OCI-LY7 (cell line): ENCODE measurements around the gene POLR2E. TPM values are rescaled to one million over a fixed set of nuclear protein-coding genes. Genes with fewer than 3 reads are reported as not detected.

Source experiments
- BruUV-seq: library from RNA; stranded (reverse); fragments of 400-500 nt; replicated peaks from 2 replicates; lab custom pipeline; 2021; lab: Mats Ljungman, UMichigan
- CTCF ChIA-PET: fragments of 300-600 bp; sonication (Branson Sonifier 250); formaldehyde crosslinking; loops from one replicate; lab custom pipeline; 2022; ENCODE audit warnings: antibody characterized with exemption; ENCODE audit not compliant: unreplicated experiment; lab: Charles Lee
- POLR2A ChIA-PET: fragments of 300-600 bp; sonication (Branson Sonifier 250); formaldehyde crosslinking; loops from one replicate; lab custom pipeline; 2022; ENCODE audit warnings: antibody characterized with exemption; lab: Charles Lee
- DNase-seq: peaks from one replicate; pipeline ENCODE4 v3.0.0-alpha.2; 2015; ENCODE audit warnings: low spot score
- H2AFZ ChIP-seq: fragments of 200-600 bp; sonication (generic), shearing (Covaris generic); 2 replicates; pipeline ENCODE4 v1.6.1; 2014; ENCODE audit warnings: mild to moderate bottlenecking, antibody characterized with exemption, low read length, moderate library complexity
- H3K27ac ChIP-seq: fragments of 200-600 bp; sonication (generic); 2 replicates; pipeline ENCODE4 v1.5.1; 2014; ENCODE audit warnings: mixed run types, low read depth, mild to moderate bottlenecking, moderate library complexity, low read length, inconsistent platforms; ENCODE audit not compliant: poor library complexity, severe bottlenecking
- H3K36me3 ChIP-seq: fragments of 200-600 bp; sonication (generic); 2 replicates; pipeline ENCODE4 v1.6.1; 2014; ENCODE audit warnings: mild to moderate bottlenecking, antibody characterized with exemption, low read length, moderate library complexity, mixed read lengths; ENCODE audit not compliant: insufficient read depth
- H3K4me1 ChIP-seq: fragments of 200-600 bp; sonication (generic); 2 replicates; pipeline ENCODE4 v1.5.1; 2014; ENCODE audit warnings: mild to moderate bottlenecking, low read length; ENCODE audit not compliant: insufficient read depth, poor library complexity, severe bottlenecking
- H3K4me2 ChIP-seq: fragments of 200-600 bp; sonication (generic); 2 replicates; pipeline ENCODE4 v1.6.1; 2014; ENCODE audit warnings: mild to moderate bottlenecking, low read length
- H3K4me3 ChIP-seq: fragments of 200-600 bp; sonication (generic); 2 replicates; pipeline ENCODE4 v1.5.1; 2014; ENCODE audit warnings: mild to moderate bottlenecking, low read depth, low read length; ENCODE audit not compliant: poor library complexity, severe bottlenecking
- H3K79me2 ChIP-seq: fragments of 200-600 bp; sonication (generic); 2 replicates; pipeline ENCODE4 v1.6.1; 2016; ENCODE audit warnings: low read depth, mild to moderate bottlenecking, low read length, moderate library complexity, mixed read lengths; ENCODE audit not compliant: insufficient read depth
- H3K9me2 ChIP-seq: fragments of 200-600 bp; sonication (generic); 2 replicates; pipeline ENCODE4 v1.6.1; 2016; ENCODE audit warnings: mild to moderate bottlenecking, low read length, mixed read lengths; ENCODE audit not compliant: insufficient read depth
- H3K9me3 ChIP-seq: fragments of 200-600 bp; sonication (generic); 2 replicates; pipeline ENCODE4 v1.6.1; 2014; ENCODE audit warnings: mild to moderate bottlenecking, mixed run types, low read length, mixed read lengths
- H4K20me1 ChIP-seq: fragments of 200-600 bp; sonication (generic); 2 replicates; pipeline ENCODE4 v1.6.1; 2014; ENCODE audit warnings: mild to moderate bottlenecking, antibody characterized with exemption, low read length, moderate library complexity, mixed read lengths; ENCODE audit not compliant: insufficient read depth
- CTCF ChIP-seq: fragments of 200-600 bp; sonication (generic); conservative IDR thresholded peaks from 2 replicates; pipeline ENCODE4 v1.5.1; 2014; ENCODE audit warnings: mild to moderate bottlenecking, antibody characterized with exemption, low read length, moderate library complexity, mixed read lengths
- EZH2phosphoT487 ChIP-seq: fragments of 200-600 bp; sonication (generic); IDR thresholded peaks from 2 replicates; pipeline ENCODE4 v1.6.1; 2018; ENCODE audit warnings: low read depth, borderline replicate concordance, mild to moderate bottlenecking, mixed run types, antibody characterized with exemption, low read length, moderate library complexity, mixed read lengths
- intact Hi-C: fragments of 100-400 bp; cut with micrococcal nuclease; formaldehyde crosslinking; loops from one replicate; pipeline ENCODE4 v1.10.0; 2022; ENCODE audit not compliant: unreplicated experiment
- total RNA-seq, 2 experiments: library from RNA; depleted of rRNA in 1 of 2; stranded (reverse); fragments of >200 nt in 1 of 2; shearing (Covaris generic) in 1 of 2; gene quantifications; 2 replicates each; pipeline ENCODE4 v1.2.3, GENCODE V29; 2014 to 2022

Gene POLR2E
- total RNA-seq, 2 experiments from 2014 or later: 153 to 193 TPM

DNA sequence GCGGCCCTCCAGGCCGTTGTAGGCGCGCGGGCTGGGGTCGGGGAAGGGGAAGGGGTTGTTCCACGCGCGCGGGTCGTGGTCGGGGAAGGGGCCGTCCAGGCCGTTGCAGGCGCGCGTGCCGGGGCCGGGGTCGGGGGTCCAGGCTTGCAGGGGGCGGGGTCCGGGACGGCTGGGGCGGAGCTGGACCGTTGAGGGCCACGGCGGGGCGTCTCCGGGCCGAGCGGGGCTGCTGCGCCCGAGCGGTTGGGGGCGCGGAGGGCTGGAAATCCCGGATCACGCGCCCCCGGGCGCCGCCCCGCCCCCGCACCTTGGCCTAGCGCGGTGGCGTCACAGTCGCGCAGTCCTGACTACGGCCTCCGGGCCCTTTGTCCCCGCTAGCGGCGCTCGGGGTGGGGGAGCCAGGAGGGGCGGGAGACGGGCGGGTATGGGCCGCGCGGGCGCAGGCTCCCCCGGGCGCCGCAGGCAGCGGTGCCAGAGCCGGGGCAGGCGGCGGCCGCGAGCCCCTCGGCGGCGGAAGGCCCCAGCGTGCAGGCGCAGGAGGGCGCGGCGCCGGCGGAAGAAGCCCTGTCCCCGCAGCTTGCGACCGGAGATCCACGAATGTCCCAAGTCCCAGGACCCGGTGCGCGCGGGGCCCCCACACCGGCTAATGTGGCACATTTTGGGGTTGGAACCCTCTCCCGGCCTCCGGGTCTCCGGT is 9.3 kb upstream of the POLR2E start:
- no peaks in the 10 kb centered on the region for H3K79me2 ChIP-seq
- H3K36me3 ChIP-seq: peaks cover 28% of the 10 kb centered on the region
- H3K9me2 ChIP-seq: no peaks in the 10 kb centered on the region
- H3K9me3 ChIP-seq: no peaks in the 10 kb centered on the region
- H4K20me1 ChIP-seq: peaks cover 6% of the 10 kb centered on the region; the same call in 1 of the 2 replicates
- peaks cover 48% of the 10 kb centered on the region for H3K4me1 ChIP-seq
- peak; percentile 68 for DNase-seq
- CTCF ChIA-PET: interaction anchor here (1.1 kb wide), 1 partner anchor 9 kb away, joined by 13 read pairs; no protein-coding TSS in a partner anchor
- H3K27ac ChIP-seq: peak overlapping the region; percentile 66
- TF ChIP-seq CTCF (no peak), EZH2phosphoT487 (no peak)
- peak overlapping the region; percentile 98 for H3K4me3 ChIP-seq
- POLR2A ChIA-PET: interaction anchor here (1.2 kb wide), 1 partner anchor 165 kb away, joined by 3 read pairs; the partner anchor contains the start of gene CIRBP
- intact Hi-C loops: loop anchor here (5.0 kb wide), 2 partner anchors 37 to 82 kb away; partner anchors contain the start of genes ARHGAP45, RNU6-2 and TMEM259
- no TSS peak for BruUV-seq
- H2AFZ ChIP-seq: no peak overlapping the region
- H3K4me2 ChIP-seq: peak overlapping the region; percentile 93

DNA sequence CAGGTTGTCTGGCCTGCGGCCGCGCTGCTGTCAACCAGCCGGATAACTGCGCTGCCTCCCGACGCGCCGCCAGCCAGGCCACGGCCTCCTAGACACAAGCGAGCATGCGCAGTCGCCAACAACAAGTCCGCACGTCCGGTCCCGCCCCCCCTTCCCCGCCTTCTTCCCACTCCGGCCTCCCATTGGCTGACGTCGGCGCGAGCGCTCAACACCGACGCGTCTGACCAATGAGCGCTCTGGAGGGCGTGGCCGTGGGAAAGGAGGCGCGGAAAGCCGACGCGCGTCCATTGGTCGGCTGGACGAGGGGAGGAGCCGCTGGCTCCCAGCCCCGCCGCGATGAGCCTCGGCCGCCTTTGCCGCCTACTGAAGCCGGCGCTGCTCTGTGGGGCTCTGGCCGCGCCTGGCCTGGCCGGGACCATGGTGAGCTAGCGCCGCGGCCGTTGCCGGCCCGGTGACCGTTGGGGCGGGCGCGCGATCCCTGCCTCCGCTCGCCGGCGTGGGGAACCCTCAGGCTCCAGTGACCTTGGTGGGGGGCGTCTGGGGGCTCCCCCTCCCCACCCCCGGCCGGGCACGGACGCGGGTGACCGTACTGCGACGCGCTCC is 8.6 kb upstream of the POLR2E start, which contains the start of gene GPX4:
TSS of gene GPX4 (plus strand) at position 287 of the 603 bp plus-strand sequence. CDS start at position 337, 50 bp downstream.
- BruUV-seq: no TSS peak
- POLR2A ChIA-PET: interaction anchor here (1.2 kb wide), 1 partner anchor 165 kb away, joined by 3 read pairs; the partner anchor contains the start of gene CIRBP
- no peaks in the 10 kb centered on the region for H3K9me3 ChIP-seq
- peak within 1 kb of the TSS; percentile 80 for H3K27ac ChIP-seq
- intact Hi-C loops: loop anchor here (5.0 kb wide), 2 partner anchors 37 to 82 kb away; partner anchors contain the start of genes ARHGAP45, RNU6-2 and TMEM259
- H3K4me2 ChIP-seq: peak within 1 kb of the TSS; percentile 93
- H3K4me1 ChIP-seq: peaks cover 48% of the 10 kb centered on the region
- H3K79me2 ChIP-seq: no peaks in the 10 kb centered on the region
- TF ChIP-seq EZH2phosphoT487 (no peak), CTCF (no peak)
- peak within 1 kb of the TSS; percentile 98 for H3K4me3 ChIP-seq
- H4K20me1 ChIP-seq: peaks cover 6% of the 10 kb centered on the region; the same call in 1 of the 2 replicates
- DNase-seq: peak; percentile 100
- CTCF ChIA-PET: interaction anchor here (0.6 kb wide), 1 partner anchor 99 kb away, joined by 3 read pairs; no protein-coding TSS in a partner anchor
- H3K36me3 ChIP-seq: peaks cover 24% of the 10 kb centered on the region
- H3K9me2 ChIP-seq: no peaks in the 10 kb centered on the region
- no peak within 1 kb of the TSS; the same call in 1 of the 2 replicates for H2AFZ ChIP-seq
